Thymus (tissue), 11 donors: ENCODE measurements around the gene LITAF. TPM values are rescaled to one million over a fixed set of nuclear protein-coding genes. Genes with fewer than 3 reads are reported as not detected.
"Not testable (repeated sequence)": the region's sequence is repeated elsewhere in the genome, so short reads cannot be mapped to it uniquely, and the experiment has no call there.

Experiments used
- DNase-seq, 9 donors: peaks; one replicate each; pipeline ENCODE4 v3.0.0-alpha.2; 2013; ENCODE audit warnings: low spot score in 9 of 9, low read depth in 6 of 9, missing footprints in 1 of 9
- H3K27ac ChIP-seq, 2 donors: one replicate each; pipeline ENCODE4 v1.5.1; 2013; ENCODE audit warnings: control low read depth in 1 of 2, low read depth in 1 of 2, low read length in 1 of 2, mild to moderate bottlenecking in 1 of 2, moderate library complexity in 1 of 2
- H3K27me3 ChIP-seq, 2 donors: one replicate each; pipeline ENCODE4 v1.5.1; 2013; ENCODE audit warnings: low read length in 1 of 2; ENCODE audit not compliant: control insufficient read depth in 2 of 2, insufficient read depth in 1 of 2
- H3K36me3 ChIP-seq, 2 donors: one replicate each; pipeline ENCODE4 v1.5.1; 2013; ENCODE audit warnings: low read length in 1 of 2, mild to moderate bottlenecking in 1 of 2, moderate library complexity in 1 of 2; ENCODE audit not compliant: control insufficient read depth in 2 of 2, insufficient read depth in 2 of 2
- H3K4me1 ChIP-seq, 2 donors: one replicate each; pipeline ENCODE4 v1.5.1; 2013; ENCODE audit warnings: low read length in 2 of 2; ENCODE audit not compliant: control insufficient read depth in 2 of 2, insufficient read depth in 2 of 2
- H3K4me3 ChIP-seq, 2 donors: one replicate each; pipeline ENCODE4 v1.5.1; 2013; ENCODE audit warnings: low read length in 2 of 2, control low read depth in 1 of 2, mild to moderate bottlenecking in 1 of 2
- H3K9me3 ChIP-seq, 2 donors: one replicate each; pipeline ENCODE4 v1.5.1; 2013; ENCODE audit warnings: low read length in 1 of 2, mild to moderate bottlenecking in 1 of 2; ENCODE audit not compliant: control insufficient read depth in 2 of 2, insufficient read depth in 1 of 2
- WGBS: extraction: QIAGEN DNeasy Blood & Tissue Kit; methylation state at CpG from one replicate; pipeline ENCODE4 v1.1.7; 2013; 5-methylcytosine and 5-hydroxymethylcytosine counted together
- polyA plus RNA-seq: library from polyadenylated mRNA; stranded (reverse); fragments of 200-250 nt; gene quantifications from one replicate; pipeline ENCODE4 v1.2.3, GENCODE V29; 2013
- total RNA-seq: library from RNA; stranded (reverse); fragments of 120-200 nt; gene quantifications from one replicate; pipeline ENCODE4 v1.2.4, GENCODE V29; 2013
- donor health status: healthy.

LITAF gene
- total and polyA plus RNA-seq, 2 donors: 37.1 to 95.0 TPM

DNA sequence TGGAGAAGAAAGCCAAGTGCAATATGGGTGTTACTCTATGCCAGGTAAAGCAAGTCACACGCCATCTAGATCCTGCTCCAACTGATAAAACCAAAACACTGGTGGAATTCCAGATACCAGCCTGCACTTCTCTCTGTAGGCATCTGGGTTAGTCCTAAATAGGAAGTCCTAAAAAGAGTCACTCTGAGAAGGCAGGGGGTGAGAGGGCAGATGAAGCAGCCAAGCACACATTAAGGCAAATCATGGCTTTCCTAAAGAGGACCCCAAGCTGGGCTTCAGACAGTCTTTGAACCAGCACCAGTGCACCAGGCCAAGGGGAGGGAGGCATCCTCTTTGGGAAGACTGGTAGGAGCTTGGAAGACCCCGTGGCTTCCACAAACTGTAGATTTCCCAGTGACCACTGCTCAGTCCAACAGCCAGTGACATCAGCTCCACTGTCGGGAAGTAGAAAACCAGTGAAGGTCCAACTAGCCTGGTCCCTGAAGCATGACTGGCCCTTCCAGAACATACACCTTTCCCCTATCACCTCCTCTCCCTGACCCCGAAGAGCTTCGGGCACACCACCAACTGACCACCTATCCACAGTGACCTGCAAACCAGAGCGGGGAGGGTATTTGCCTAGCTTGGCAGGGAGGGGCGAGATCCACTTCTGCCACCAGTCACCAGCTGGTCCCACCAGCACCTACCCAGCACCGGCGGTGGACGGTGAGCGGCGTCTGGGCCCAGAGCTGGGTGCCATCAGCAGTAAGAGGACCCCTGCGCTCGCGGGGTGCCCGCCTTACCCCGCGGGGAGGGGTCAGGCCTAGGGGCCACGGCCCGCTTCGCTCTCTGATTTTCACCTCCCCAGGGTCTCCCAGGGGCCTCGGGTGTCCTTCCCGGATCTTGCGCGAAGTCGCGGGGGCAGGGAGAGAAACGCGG lies 1.0 kb downstream of the LITAF start:
- peaks cover 0 to 2% of the 10 kb centered on the region in 2 donors for H3K9me3 ChIP-seq
- DNase-seq: no peak
- peak overlapping the region; percentile 42 to 82 for H3K4me3 ChIP-seq
- 61% methylated on average over 29 of the region's 29 CpGs for WGBS
- peaks cover 0 to 26% of the 10 kb centered on the region in 2 donors for H3K27me3 ChIP-seq
- peaks cover 28 to 47% of the 10 kb centered on the region in 2 donors for H3K4me1 ChIP-seq
- H3K27ac ChIP-seq: peak overlapping the region; percentile 60 to 87
- H3K36me3 ChIP-seq: no peaks in the 10 kb centered on the region

DNA sequence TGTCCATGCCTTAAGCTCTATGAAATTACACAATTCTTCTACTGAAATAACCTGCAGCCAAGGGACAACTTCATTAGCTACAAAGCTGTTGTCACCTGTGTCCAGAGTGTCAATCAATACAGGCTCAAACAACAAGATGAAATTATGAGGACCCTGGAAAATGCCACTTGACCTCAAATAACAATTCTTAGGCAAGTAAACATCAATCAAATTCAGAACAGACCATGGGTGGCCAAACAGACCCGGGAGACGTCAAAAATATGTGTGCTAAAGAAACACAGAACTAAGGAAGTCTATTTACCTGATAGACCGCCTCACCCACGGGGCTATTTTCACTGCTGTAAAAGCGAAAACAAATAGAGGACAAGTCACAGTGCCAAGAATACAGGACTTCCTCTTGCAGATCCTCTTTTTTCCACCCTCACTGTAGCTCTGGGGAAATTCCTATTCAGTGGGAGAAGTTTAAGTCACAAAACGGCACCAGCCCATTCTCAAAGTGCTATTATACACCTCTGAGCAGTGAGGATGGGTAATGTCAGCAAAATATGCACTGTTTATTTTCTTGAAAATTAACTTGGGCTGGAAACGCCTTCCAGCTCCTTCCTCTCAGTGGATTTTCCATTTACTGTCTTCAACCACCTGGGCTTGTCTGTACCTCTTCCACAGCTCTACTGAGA lies 2.7 kb downstream of the LITAF start:
- 19% methylated on average over 7 of the region's 7 CpGs for WGBS
- Histone ChIP-seq H3K27ac (peak overlapping the region; percentile 8 to 58), H3K9me3 (peaks cover 0 to 4% of the 10 kb centered on the region in 2 donors), H3K4me1 (peaks cover 28 to 47% of the 10 kb centered on the region in 2 donors), H3K36me3 (no peaks in the 10 kb centered on the region), H3K4me3 (peak overlapping the region in 1 of 2 donors; percentile 22), H3K27me3 (peaks cover 0 to 26% of the 10 kb centered on the region in 2 donors)
- peak in 1 of 9 donors; percentile 38 for DNase-seq

DNA sequence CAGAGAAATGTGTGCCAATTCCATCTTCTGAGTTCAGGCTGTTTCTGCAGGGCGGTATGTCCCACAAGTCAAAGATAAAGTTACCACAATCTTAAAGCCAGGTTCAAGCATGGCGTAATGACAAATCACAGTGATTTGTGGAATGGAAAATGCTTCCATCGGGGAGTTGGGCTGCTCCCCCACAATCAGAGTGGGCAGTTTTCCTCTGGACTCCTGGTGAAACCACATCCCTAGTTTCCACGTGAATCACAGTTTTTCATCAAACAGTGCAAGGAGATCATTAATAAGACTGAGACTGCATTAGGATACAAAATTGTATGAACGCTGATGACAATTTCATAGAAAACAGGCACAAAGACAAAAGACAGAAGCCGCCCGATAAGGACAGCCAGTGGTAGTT lies 3.6 kb downstream of the LITAF start:
- Histone ChIP-seq H3K4me1 (peaks cover 28 to 47% of the 10 kb centered on the region in 2 donors), H3K4me3 (no peak overlapping the region), H3K36me3 (no peaks in the 10 kb centered on the region), H3K9me3 (peaks cover 0 to 4% of the 10 kb centered on the region in 2 donors), H3K27me3 (peaks cover 0 to 25% of the 10 kb centered on the region in 2 donors), H3K27ac (peak overlapping the region; percentile 63 to 74)
- DNase-seq: no peak
- 92% methylated on average over 7 of the region's 7 CpGs for WGBS

DNA sequence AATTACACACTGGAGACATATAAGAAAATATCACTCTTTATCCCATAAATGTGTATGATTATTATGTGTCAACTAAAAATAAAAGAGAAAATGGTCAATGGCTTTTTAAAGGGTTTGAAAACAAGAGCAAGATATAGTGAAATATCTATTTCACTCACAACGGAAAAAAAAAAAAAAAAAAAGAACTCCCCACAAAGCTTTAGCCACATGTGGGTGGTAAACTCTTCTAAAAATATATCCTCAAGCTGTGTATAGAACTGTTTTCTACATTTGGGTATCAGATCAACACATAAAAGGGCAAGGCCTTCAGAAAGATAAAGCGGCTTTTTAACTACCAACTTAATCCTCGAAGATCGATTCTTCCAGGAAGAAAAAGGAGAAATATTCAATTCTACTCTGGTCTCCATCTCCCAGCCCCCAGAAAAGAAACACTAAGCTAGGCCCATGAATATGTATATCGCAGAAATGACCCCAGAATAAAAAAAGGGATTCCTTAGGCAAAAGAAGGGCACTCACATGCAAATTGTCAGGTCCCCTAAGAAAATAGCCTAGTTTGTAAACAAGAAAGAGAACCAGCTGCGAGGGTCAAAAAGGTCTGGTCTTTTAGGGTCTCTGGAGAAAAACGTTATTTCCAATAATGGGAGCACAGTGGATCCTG lies 4.4 kb downstream of the LITAF start:
- DNase-seq: peak in 1 of 9 donors; percentile 42
- no peaks in the 10 kb centered on the region for H3K36me3 ChIP-seq
- H3K4me3 ChIP-seq: no peak overlapping the region
- 42% methylated on average over 7 of the region's 7 CpGs for WGBS
- peaks cover 0 to 4% of the 10 kb centered on the region in 2 donors for H3K9me3 ChIP-seq
- peaks cover 26 to 41% of the 10 kb centered on the region in 2 donors for H3K4me1 ChIP-seq
- peak overlapping the region in 1 of 2 donors; percentile 65 for H3K27ac ChIP-seq
- H3K27me3 ChIP-seq: peaks cover 0 to 16% of the 10 kb centered on the region in 2 donors

DNA sequence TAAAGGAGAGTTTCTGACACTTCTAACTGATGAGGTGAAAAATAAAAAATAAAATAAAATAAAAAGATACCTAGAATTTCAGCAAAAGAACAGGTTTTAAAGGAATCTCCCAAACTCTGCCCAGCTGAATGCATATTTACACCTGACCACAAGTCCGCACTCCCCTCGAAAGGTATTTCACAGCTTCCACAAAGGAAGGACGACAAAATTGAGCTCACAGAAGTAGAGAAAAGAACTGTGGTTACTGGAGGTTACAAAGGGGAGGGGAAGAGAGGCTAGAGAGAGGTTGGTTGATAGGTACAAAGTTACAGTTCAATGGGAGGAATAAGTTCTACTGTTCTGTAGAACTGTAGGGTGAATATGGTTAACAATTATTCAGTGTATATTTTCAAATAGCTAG lies 5.0 kb downstream of the LITAF start:
- peak in 1 of 9 donors; percentile 51 for DNase-seq
- Histone ChIP-seq H3K9me3 (peaks cover 0 to 4% of the 10 kb centered on the region in 2 donors), H3K4me1 (peaks cover 24 to 43% of the 10 kb centered on the region in 2 donors), H3K27ac (peak overlapping the region in 1 of 2 donors; percentile 65), H3K27me3 (peaks cover 0 to 11% of the 10 kb centered on the region in 2 donors), H3K4me3 (no peak overlapping the region), H3K36me3 (no peaks in the 10 kb centered on the region)
- WGBS: 10% methylated on average over 3 of the region's 3 CpGs

DNA sequence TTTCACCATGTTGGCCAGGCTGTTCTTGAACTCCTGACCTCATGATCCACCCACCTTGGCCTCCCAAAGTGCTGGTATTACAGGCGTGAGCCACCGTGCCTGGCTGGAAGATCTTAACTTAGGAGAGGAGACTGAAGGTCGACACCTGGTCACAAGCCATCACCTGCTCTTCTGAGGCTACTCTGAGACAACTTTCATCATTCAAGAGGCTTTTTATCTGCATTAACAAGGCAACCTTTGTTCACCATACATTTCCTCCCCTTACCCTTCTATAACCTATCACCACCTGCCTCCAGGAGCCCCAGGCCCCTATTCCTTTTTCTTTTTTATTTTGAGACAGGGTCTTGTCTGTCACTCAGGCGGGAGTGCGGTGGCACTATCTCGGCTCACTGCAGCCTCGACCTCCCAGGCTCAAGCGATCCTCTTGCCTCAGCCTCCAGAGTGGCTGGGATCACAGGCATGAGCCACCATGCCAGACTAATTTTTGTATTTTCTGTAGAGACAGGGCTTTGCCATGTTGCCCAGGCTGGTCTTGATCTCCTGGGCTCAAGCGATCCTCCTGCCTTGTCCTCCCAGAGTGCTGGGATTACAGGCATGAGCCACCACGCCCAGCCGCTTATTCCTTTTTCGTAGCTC lies 6.2 kb downstream of the LITAF start:
- Histone ChIP-seq H3K27me3 (peaks cover 0 to 3% of the 10 kb centered on the region in 2 donors), H3K27ac (no peak overlapping the region), H3K4me1 (peaks cover 20 to 35% of the 10 kb centered on the region in 2 donors), H3K4me3 (no peak overlapping the region), H3K36me3 (peaks cover 0 to 3% of the 10 kb centered on the region in 2 donors), H3K9me3 (peaks cover 0 to 8% of the 10 kb centered on the region in 2 donors)
- no peak for DNase-seq
- 94% methylated on average over 12 of the region's 12 CpGs for WGBS

DNA sequence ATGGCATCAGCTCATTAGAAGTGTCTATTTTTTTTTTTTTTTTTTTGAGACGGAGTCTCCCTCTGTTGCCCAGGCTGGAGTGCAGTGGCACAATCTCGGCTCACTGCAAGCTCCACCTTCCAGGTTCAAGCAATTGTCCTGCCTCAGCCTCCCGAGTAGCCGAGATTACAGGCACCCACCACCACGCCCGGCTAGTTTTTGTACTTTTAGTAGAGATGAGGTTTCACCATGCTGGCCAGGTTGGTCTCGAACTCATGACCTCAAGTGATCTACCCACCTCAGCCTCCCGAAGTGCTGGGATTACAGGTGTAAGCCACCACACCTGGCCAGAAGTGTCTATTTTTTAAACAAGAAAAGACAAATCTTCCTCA lies 9.4 kb downstream of the LITAF start:
- DNase-seq, H3K36me3 ChIP-seq, H3K27me3 ChIP-seq, H3K4me3 ChIP-seq, H3K27ac ChIP-seq: not testable (repeated sequence)
- WGBS: 96% methylated on average over 8 of the region's 8 CpGs
- peaks cover 2 to 17% of the 10 kb centered on the region in 2 donors for H3K4me1 ChIP-seq
- H3K9me3 ChIP-seq: peaks cover 0 to 10% of the 10 kb centered on the region in 2 donors

DNA sequence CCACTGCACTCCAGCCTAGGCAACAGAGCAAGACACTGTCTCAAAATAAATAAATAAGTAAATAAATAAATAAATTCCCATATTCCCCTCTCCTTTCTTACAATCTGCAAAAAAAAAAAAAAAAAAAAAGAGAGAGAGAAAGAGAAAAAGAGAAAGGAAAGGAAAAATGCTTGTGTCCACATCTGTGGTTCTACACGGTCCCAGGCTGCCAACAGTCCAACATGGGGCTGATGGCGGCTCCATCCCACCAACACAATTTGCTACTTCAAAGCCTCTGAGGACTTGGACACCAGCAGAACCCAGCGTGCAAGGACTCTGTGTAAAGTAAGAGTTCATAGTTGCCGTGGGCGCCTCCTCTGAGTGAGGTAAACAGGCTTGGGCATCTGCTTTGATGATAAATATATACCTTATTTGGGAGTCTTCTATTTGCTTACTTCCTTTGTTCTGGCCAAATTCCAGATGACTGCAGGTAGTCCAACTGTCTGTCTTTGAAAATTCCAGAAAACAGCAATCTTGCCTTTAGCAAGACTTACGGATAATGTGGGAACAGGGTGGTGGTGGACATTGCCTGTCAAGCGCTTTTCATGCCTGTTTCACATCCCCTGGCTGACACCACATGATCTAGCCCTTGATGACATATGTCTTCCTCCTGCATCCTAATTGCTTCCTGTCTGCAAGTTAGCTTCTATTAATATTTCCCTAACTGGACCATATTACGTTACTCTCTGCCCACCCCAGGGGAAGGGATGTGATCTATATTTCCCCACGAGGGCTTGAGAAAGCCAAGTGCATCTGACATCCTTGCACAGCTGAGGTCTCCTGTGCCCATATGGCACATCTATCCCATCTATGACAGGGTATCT lies 10.1 kb downstream of the LITAF start:
- Histone ChIP-seq H3K27me3 (no peaks in the 10 kb centered on the region), H3K36me3 (peaks cover 0 to 3% of the 10 kb centered on the region in 2 donors), H3K4me1 (peaks cover 5 to 20% of the 10 kb centered on the region in 2 donors), H3K27ac (no peak overlapping the region), H3K4me3 (no peak overlapping the region), H3K9me3 (peaks cover 0 to 10% of the 10 kb centered on the region in 2 donors)
- WGBS: 87% methylated on average over 9 of the region's 9 CpGs
- DNase-seq: no peak
